ENCODE measurements around the gene CYGB.
A peak's percentile ranks its signal among the peaks of the same experiment; 100 is the strongest.
"Not testable (repeated sequence)": the region's sequence is repeated elsewhere in the genome, so short reads cannot be mapped to it uniquely, and the experiment has no call there.

The CYGB gene

DNA sequence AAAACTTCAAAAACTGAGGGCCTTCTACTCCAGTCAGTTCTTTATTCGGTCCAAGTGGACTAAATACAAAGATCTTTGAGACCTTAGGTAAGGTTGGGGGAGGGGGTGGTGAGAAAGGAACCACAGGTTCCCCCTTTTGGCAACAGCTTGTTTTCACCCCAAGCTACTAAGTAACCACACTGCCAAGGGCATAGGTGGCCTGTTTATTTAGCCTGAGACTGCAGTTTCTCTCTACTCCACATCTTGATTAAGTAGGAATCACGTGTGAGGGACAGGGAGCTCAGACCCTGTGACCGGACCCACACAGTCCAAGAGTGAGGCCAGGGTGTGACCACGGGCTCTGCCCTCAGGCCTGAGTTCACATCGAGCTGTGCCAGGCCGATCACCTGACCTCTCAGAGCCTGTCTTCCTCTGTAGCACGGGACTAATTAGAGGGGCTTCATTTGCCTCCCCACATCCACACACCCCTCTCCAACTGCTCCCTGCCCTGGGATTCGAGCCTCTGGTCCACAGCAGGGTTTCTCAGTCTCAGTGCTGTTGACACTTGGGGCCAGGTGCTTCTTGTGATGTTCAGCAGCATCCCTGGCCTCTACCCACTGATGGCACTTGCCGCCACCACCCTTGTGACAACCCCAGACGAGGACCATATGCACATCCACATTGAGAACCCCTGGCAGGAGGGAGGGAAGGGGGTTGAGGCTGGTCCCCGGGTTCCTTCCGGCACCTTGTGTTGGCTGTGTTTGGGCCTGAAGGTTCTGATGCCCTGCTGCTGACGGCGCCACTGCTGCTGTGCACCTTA, 30.3 kb upstream of the CYGB start:
- no peak for DNase-seq

DNA sequence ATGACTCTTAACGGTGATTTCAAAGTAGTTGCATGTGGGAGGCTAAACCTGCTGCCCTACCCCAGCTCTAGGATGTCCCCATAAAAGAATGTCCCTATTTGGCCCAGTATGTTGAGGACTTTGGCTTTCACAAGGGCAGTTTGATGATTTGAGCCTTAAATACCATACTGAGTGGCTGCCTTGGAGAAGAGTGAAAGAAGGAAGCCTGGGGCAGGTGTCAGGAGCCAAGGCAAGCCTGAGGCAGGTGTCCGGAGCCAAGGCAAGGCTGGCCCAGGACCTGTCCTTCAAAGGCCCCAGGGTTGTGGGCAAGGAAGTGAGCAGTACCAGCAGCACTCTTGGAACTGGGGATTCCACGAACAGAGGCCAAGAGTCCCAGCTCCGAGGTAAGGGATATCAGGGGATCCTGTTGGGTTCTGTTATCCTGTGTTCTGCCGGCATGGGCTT, 29.5 kb upstream of the CYGB start:
- DNase-seq, result no peak

DNA sequence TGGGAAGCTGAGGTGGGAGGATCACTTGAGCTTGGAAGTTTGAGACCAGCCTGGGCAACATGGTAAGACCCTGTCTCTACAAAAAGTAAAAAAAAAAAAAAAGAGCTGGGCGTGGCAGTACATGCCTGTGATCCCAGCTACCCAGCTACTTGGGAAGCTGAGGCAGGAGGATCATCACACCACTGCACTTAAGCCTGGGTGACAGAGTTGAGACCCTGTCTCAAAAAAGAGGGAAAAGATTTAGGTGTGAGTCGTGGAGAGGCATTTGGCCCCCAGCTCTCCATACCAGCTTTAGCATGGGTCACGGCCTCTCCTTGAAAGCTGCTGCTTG, 29.1 kb upstream of the CYGB start:
- no peak for DNase-seq

GRCh38 chr17:76565728-76566612, 28.5 kb upstream of the CYGB start:
- no peak for DNase-seq

- DNase-seq, result not testable (repeated sequence)
Observed at GRCh38 chr17:76564991-76565727, 27.6 kb upstream of the CYGB start.

GRCh38 chr17:76563359-76563758, 25.9 kb upstream of the CYGB start:
- not testable (repeated sequence) for DNase-seq

- peak in 5 of 56 donors; percentile 21 to 33 (median 25) for DNase-seq
Observed at GRCh38 chr17:76562734-76563148, 25.2 kb upstream of the CYGB start.

DNA sequence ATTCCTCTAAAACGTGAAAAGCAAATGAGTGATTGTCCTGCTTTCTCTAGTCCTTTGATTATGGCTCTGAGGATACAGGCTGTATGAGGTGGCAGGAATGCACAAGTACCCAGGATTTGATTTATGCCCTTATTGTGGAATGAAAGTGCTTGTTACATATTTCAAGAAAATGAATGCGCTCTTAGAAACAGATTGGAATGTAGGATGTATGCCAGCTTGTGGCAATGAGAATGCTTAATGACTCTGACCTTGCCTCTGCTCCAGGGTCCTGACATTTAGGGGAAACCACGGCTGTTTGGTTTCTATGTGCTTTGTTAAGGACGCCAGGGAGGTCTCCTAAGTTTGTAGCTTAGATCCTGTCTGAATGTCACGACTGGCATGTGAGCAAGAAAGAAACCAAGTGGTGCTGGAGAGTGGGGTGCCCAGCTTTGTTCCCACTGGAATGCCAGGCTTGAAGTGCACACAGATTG, 24.3 kb upstream of the CYGB start:
- DNase-seq, result no peak

- DNase-seq, result no peak
Observed at GRCh38 chr17:76561332-76561731, 23.8 kb upstream of the CYGB start.

DNA sequence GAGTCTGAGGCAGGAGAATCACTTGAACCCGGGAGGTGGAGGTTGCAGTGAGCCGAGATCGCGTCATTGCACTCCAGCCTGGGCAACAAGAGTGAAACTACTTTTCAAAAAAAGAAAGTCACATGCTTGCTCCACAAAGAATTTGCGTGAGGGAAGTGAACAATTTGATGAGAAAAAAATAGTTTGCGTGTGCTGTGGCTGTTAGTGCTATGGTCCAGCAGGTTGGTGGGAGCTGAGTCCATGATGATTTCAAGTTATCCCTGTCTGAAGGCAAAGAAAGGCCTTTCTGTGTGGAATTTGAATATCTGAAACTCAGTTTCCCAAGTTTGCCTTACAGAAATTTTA, 23.3 kb upstream of the CYGB start:
- DNase-seq, result no peak

DNA sequence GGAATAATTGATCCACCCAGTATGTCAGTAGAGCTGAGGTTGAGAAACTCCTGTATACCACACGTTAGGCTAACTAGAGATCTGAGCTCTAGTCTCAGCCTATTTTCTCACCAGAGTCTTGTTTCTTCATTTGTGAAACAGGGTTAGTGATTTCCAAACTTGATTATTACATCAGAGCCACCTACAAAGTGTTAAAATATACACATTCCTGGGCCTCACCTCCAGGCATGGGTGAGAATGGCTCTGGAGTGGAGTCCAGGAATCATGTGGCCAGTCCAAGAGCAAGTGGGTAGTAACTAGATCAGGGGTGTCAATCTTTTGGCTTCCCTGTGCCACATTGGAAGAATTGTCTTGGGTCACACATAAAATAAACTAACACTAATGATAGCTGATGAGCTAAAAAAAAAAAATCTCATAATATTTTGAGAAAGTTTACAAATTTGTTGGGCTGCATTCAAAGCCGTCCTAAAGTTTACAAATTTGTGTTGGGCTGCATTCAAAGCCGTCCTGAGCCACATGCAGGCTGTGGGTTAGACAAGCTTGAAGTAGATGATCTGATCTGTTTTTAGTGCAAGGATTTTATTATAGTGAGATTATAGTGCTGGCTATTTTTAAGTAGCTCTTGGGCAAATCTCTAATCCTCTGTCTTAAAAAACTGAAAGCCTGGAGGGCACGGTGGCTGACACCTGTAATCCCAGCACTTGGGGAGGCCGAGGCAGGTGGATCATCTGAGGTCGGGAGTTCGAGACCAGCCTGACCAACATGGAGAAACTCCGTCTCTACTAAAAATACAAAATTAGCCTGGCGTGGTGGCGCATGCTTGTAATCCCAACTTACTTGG, 22.7 kb upstream of the CYGB start:
- DNase-seq, result no peak

DNA sequence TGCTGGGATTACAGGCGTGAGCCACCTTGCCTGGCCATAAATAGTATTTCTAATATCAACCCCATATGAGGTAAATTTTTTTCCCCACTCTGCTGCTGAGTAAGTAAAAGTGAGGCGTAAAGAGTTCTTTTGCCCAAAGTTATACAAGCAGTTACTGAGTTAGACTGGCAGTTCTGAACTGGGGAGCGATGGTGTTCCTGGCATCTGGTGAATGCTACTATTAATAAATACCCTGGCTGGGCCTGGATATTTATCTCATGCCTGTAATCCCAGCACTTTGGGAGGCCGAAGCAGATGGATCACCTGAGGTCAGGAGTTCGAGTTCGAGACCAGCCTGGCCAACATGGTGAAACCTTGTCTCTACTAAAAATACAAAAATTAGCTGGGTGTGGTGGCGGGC, 22.0 kb upstream of the CYGB start:
- not testable (repeated sequence) for DNase-seq

DNA sequence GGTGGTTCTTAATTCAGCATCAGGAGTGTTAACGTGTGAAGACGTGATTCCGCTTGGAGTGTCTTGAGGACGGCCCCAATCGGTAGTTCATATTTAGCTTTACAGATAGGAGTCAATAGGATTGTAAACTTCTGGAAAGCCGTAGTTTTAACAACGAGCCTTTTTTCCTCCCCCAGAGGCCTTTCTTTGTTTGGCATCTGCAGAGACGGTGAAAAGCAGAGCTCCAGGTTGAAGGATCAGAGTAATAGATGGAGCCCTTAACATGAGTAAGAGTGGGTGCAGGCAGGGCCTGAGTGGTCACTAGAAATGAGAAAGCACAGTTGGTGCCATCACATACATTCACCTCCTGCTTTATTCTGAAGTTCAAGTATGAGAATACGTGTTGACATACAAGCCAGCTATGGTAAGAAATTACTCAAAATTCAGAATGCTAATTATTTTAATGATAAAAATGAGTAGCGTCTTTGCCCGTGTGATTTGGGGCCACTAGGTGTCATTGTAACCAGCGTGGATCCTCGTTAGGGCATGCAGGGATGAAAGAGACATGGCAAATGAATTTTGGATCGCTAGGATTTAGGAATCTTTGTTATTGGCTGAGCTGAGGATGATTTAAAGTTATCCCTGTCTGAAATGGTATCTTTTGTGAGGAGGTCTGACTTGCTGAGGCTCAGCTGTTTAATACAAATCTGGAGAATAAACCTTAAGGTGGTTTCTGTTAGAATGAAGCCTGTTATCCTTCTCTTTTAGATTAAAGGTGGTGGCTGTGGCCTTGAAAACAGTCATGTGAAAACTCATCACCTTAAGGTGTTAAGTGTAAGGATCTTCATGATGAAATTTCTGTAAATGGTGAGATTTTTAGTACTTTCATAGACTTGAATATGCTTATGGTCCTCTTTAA, 20.9 kb upstream of the CYGB start:
- peak in 3 of 56 donors; percentile 17 to 39 (median 19) for DNase-seq

- DNase-seq, result peak in 55 of 56 donors; percentile 43 to 92 (median 80)
Observed at GRCh38 chr17:76557368-76558197, 20.1 kb upstream of the CYGB start.

DNA sequence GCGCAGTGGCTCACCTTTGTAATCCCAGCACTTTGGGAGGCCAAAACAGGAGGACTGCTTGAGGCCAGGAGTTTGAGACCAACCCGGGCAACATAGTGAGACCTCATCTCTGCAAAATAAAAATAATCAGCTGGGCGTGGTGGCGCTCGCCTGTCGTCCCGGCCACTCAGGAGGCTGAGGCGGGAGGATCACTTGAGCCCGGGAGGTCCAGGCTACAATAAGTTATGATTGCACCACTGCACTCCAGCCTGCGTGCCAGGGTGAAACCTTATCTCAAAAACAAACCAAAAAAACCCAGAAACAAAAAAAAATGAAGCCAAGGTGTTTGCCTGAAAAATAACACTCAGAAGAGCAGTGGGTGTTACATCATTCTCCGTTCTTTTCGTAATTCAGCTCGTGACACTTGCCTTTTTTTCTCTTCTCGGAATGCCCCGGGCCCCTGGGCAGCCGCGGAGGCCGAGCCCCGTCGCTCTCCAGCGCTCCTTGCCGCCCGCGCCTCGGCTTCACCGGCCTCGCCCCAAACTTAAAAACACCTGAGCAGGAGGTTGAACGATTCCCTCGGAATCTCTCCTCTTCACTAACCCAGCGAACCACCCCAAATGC, 19.4 kb upstream of the CYGB start:
- no peak for DNase-seq

GRCh38 chr17:76554131-76554530, 16.6 kb upstream of the CYGB start:
- DNase-seq, result peak in 41 of 56 donors; percentile 18 to 82 (median 58)

- DNase-seq, result no peak
Observed at GRCh38 chr17:76553178-76553908, 15.8 kb upstream of the CYGB start.

DNA sequence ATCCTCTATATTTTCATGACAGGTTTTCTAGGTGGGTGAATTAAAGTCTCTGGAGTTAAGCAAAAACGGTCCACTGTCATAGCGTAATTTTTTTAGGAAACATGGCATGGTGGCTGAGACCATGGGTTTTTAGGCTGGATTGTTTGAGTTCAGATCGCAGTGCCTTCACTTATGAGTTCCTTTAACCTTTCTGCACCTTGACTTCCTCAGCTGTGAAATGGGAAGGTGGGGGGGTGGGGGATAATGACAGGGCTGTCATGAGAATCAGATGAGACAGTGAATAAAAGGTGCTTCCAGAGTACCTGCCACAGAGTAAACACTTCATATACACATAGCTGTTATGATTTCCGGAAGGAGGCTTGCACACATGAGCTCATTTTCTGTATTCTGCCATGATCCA, 14.2 kb upstream of the CYGB start:
- no peak for DNase-seq

All from amygdala (tissue), 56 donors.